HepG2 (cell line): ENCODE data around the gene ARL17B. TPM values are rescaled to one million over a fixed set of nuclear protein-coding genes. Genes with fewer than 3 reads are reported as not detected.

Experiments used
- BRD4 ChIP-seq: sonication (generic); formaldehyde crosslinking; IDR thresholded peaks from 2 replicates; pipeline ENCODE4 v1.4.0; 2020; ENCODE audit warnings: missing genetic modification reagents
- EEA1 ChIP-seq: sonication (generic); formaldehyde crosslinking; IDR thresholded peaks from 2 replicates; pipeline ENCODE4 v1.5.1; 2020; ENCODE audit warnings: mild to moderate bottlenecking, missing genetic modification reagents, borderline replicate concordance
- ETV5 ChIP-seq: IDR thresholded peaks from 2 replicates; pipeline ENCODE4 v1.6.1; 2018; ENCODE audit warnings: missing biosample characterization, missing genetic modification reagents, inconsistent platforms, borderline replicate concordance
- HMG20B ChIP-seq: conservative IDR thresholded peaks from 2 replicates; pipeline ENCODE4 v1.6.1; 2016; ENCODE audit warnings: missing genetic modification reagents, missing compliant biosample characterization
- IRF9 ChIP-seq: sonication (generic); formaldehyde crosslinking; IDR thresholded peaks from 2 replicates; pipeline ENCODE4 v1.8.0; 2022; ENCODE audit warnings: missing genetic modification reagents, mild to moderate bottlenecking, borderline replicate concordance
- PBX3 ChIP-seq: sonication (generic); formaldehyde crosslinking; IDR thresholded peaks from 2 replicates; pipeline ENCODE4 v1.8.1; 2023; ENCODE audit warnings: missing genetic modification reagents, inconsistent platforms, borderline replicate concordance
- PHF21A ChIP-seq: sonication (generic); formaldehyde crosslinking; IDR thresholded peaks from 2 replicates; pipeline ENCODE4 v1.5.0; 2020; ENCODE audit warnings: mild to moderate bottlenecking, missing genetic modification reagents
- PLRG1 ChIP-seq: fragments of 450-650 bp; conservative IDR thresholded peaks from 2 replicates; pipeline ENCODE4 v1.6.1; 2016
- PREB ChIP-seq: sonication (generic); formaldehyde crosslinking; IDR thresholded peaks from 2 replicates; pipeline ENCODE4 v1.4.0; 2020; ENCODE audit warnings: missing genetic modification reagents
- RAD21 ChIP-seq: fragments of 450-650 bp; formaldehyde crosslinking; IDR thresholded peaks from 2 replicates; pipeline ENCODE4 v1.5.0; 2020; ENCODE audit warnings: mild to moderate bottlenecking
- SP1 ChIP-seq, 2 experiments: fragments of 450-650 bp in 1 of 2; sonication (generic) in 1 of 2; formaldehyde crosslinking in 1 of 2; IDR thresholded peaks; 2 replicates each; pipeline versions ENCODE4 v1.4.0 to v1.6.1; 2016 to 2020; ENCODE audit warnings: missing genetic modification reagents in 1 of 2
- ZMYM3 ChIP-seq: sonication (generic); formaldehyde crosslinking; IDR thresholded peaks from 2 replicates; pipeline ENCODE4 v1.5.1; 2020; ENCODE audit warnings: mild to moderate bottlenecking, missing genetic modification reagents
- ZNF124 ChIP-seq: sonication (generic); formaldehyde crosslinking; IDR thresholded peaks from 2 replicates; pipeline ENCODE4 v1.4.0; 2020; ENCODE audit warnings: missing genetic modification reagents
- ZNF326 ChIP-seq: sonication (generic); formaldehyde crosslinking; IDR thresholded peaks from 2 replicates; pipeline ENCODE4 v1.4.0; 2020; ENCODE audit warnings: missing genetic modification reagents, borderline replicate concordance
- ZNF468 ChIP-seq: sonication (generic); formaldehyde crosslinking; IDR thresholded peaks from 2 replicates; pipeline ENCODE4 v1.8.0; 2022; ENCODE audit warnings: mild to moderate bottlenecking, moderate library complexity, missing genetic modification reagents
- ZNF501 ChIP-seq: sonication (generic); formaldehyde crosslinking; IDR thresholded peaks from 2 replicates; pipeline ENCODE4 v1.5.1; 2020; ENCODE audit warnings: mild to moderate bottlenecking, moderate library complexity, missing genetic modification reagents
- ZNF572 ChIP-seq: sonication (generic); formaldehyde crosslinking; IDR thresholded peaks from 2 replicates; pipeline ENCODE4 v1.5.1; 2020; ENCODE audit warnings: mild to moderate bottlenecking, missing genetic modification reagents
- ZNF609 ChIP-seq: sonication (generic); formaldehyde crosslinking; IDR thresholded peaks from 2 replicates; pipeline ENCODE4 v1.4.0; 2020; ENCODE audit warnings: mild to moderate bottlenecking, missing genetic modification reagents, borderline replicate concordance
- ZNF709 ChIP-seq: sonication (generic); formaldehyde crosslinking; IDR thresholded peaks from 2 replicates; pipeline ENCODE4 v1.5.0; 2020; ENCODE audit warnings: mild to moderate bottlenecking, missing genetic modification reagents
- ZNF792 ChIP-seq: IDR thresholded peaks from 2 replicates; pipeline ENCODE4 v1.6.1; 2016
- ZSCAN20 ChIP-seq: sonication (generic); formaldehyde crosslinking; IDR thresholded peaks from 2 replicates; pipeline ENCODE4 v1.4.0; 2020; ENCODE audit warnings: missing genetic modification reagents, mild to moderate bottlenecking, borderline replicate concordance
- polyA plus RNA-seq, 8 experiments: library from polyadenylated mRNA; depleted of rRNA in 3 of 8; stranded (reverse) in 7 of 8; unstranded in 1 of 8; fragments of >200 nt; fragmentation: Illumina TruSeq in 4 of 8; extraction: Trizol in 4 of 8; gene quantifications; 2 replicates each; pipeline versions ENCODE4 v1.2.1 to v1.2.3, GENCODE V29; 2011 to 2016; ENCODE audit warnings: low read depth in 4 of 8, missing spikeins in 1 of 8, mixed read lengths in 1 of 8; ENCODE audit not compliant: insufficient read depth in 1 of 8
- total RNA-seq, 5 experiments: library from RNA; depleted of rRNA; stranded (reverse); fragments of >200 nt; fragmentation: Illumina TruSeq; extraction: Trizol; gene quantifications; 2 replicates each; pipeline ENCODE4 v1.2.3, GENCODE V29; 2016; ENCODE audit warnings: low read depth in 1 of 5

Gene ARL17B
- total and polyA plus RNA-seq, 2 of the 13 experiments (the other 11 are each of a cell fraction or from before 2014, with no cell fraction given), result 14.2 to 25.8 TPM

GRCh38 chr17:46266656-46267544, 94.7 kb downstream of the ARL17B start (continued):
- TF ChIP-seq PREB (CRISPR knock-in tag), result 0 out of 2 replicates have a peak, but pooled peaks have one; percentile 41
- TF ChIP-seq ETV5 (CRISPR knock-in tag), result peak; percentile 15; the same call in 1 of the 2 replicates
- TF ChIP-seq PHF21A (CRISPR knock-in tag), result 0 out of 2 replicates have a peak, but pooled peaks have one; percentile 15
- peak; percentile 19; the same call in 1 of the 2 replicates for TF ChIP-seq ZNF572 (CRISPR knock-in tag)
- peak; percentile 13; the same call in 1 of the 2 replicates for TF ChIP-seq ZSCAN20 (CRISPR knock-in tag)
- TF ChIP-seq ZNF124 (CRISPR knock-in tag), result no peak; the same call in 1 of the 2 replicates
- TF ChIP-seq ZNF792 (CRISPR knock-in tag), result 0 out of 2 replicates have a peak, but pooled peaks have one; percentile 24
- no peak for TF ChIP-seq PBX3
- 0 out of 2 replicates have a peak, but pooled peaks have one; percentile 10 for TF ChIP-seq EEA1 (CRISPR knock-in tag)
- TF ChIP-seq ZMYM3 (CRISPR knock-in tag), result peak; percentile 75
- TF ChIP-seq ZNF501 (CRISPR knock-in tag), result 0 out of 2 replicates have a peak, but pooled peaks have one; percentile 7
- no peak for TF ChIP-seq ZNF326
- TF ChIP-seq ZNF468 (CRISPR knock-in tag), result no peak
- peak; percentile 86; the same call in 1 of the 2 replicates for TF ChIP-seq ZNF709 (CRISPR knock-in tag)
- TF ChIP-seq SP1 (IDR thresholded peaks at IDR 0.05), result no peak
- TF ChIP-seq SP1 (CRISPR knock-in tag; IDR thresholded peaks at IDR 0.05), result no peak; the same call in 1 of the 2 replicates
- TF ChIP-seq RAD21 (CRISPR knock-in tag), result peak; percentile 27; the same call in 1 of the 2 replicates
- peak; percentile 62; the same call in 1 of the 2 replicates for TF ChIP-seq IRF9
- TF ChIP-seq PLRG1, result no peak
- peak; percentile 18; the same call in 1 of the 2 replicates for TF ChIP-seq ZNF609 (CRISPR knock-in tag)
- peak; percentile 54; the same call in 1 of the 2 replicates for TF ChIP-seq HMG20B
- 0 out of 2 replicates have a peak, but pooled peaks have one; percentile 29 for TF ChIP-seq BRD4 (CRISPR knock-in tag)
